K562 (cell line): ENCODE measurements around the gene PAQR4. TPM values are rescaled to one million over a fixed set of nuclear protein-coding genes. Genes with fewer than 3 reads are reported as not detected.

Experiments used
- ARNT ChIP-seq, 2 experiments: fragments of 450-650 bp; IDR thresholded peaks; 2 replicates each; pipeline ENCODE4 v1.6.1; 2016; ENCODE audit warnings: mild to moderate bottlenecking in 1 of 2
- HDAC1 ChIP-seq, 2 experiments: fragments of 450-650 bp; IDR thresholded peaks; 2 replicates each; pipeline ENCODE4 v1.6.1; 2016 to 2017; ENCODE audit warnings: inconsistent platforms in 1 of 2, mild to moderate bottlenecking in 1 of 2, moderate library complexity in 1 of 2
- HMG20A ChIP-seq: fragments of 450-650 bp; formaldehyde crosslinking; conservative IDR thresholded peaks from 2 replicates; pipeline ENCODE4 v1.4.0; 2020; ENCODE audit warnings: mild to moderate bottlenecking, mixed read lengths
- HNRNPL ChIP-seq: fragments of 200-400 bp; formaldehyde crosslinking; IDR thresholded peaks from 2 replicates; pipeline ENCODE4 v1.6.1; 2017; ENCODE audit warnings: low read depth, mild to moderate bottlenecking, low read length
- MXI1 ChIP-seq: IDR thresholded peaks from 2 replicates; pipeline ENCODE4 v1.6.1; 2011; ENCODE audit warnings: low read depth, mild to moderate bottlenecking, improper control_type of control experiment, low read length
- POLR2H ChIP-seq: IDR thresholded peaks from 2 replicates; pipeline ENCODE4 v1.6.1; 2016; ENCODE audit warnings: missing genetic modification characterization, low read depth, mild to moderate bottlenecking, control low read depth, missing compliant biosample characterization, moderate library complexity
- PTBP1 ChIP-seq: fragments of 200-400 bp; formaldehyde crosslinking; IDR thresholded peaks from 2 replicates; pipeline ENCODE4 v1.6.1; 2017; ENCODE audit warnings: low read depth, low read length
- SNRNP70 ChIP-seq: fragments of 200-400 bp; formaldehyde crosslinking; optimal IDR thresholded peaks from 2 replicates; pipeline ENCODE3; 2017; ENCODE audit warnings: low read depth, low read length
- TEAD2 ChIP-seq: fragments of 450-650 bp; IDR thresholded peaks from 2 replicates; pipeline ENCODE4 v1.6.1; 2016; ENCODE audit warnings: missing genetic modification characterization, control low read depth, missing compliant biosample characterization
- THRAP3 ChIP-seq: fragments of 450-650 bp; IDR thresholded peaks from 2 replicates; pipeline ENCODE4 v1.6.1; 2016; ENCODE audit warnings: mild to moderate bottlenecking, inconsistent platforms, borderline replicate concordance
- WHSC1 ChIP-seq: IDR thresholded peaks from one replicate; pipeline ENCODE4 v1.6.1; 2012; ENCODE audit warnings: low read length, control low read depth, inconsistent platforms
- ZBTB8A ChIP-seq: fragments of 450-650 bp; IDR thresholded peaks from 2 replicates; pipeline ENCODE4 v1.6.1; 2018; ENCODE audit warnings: mild to moderate bottlenecking, moderate library complexity; ENCODE audit not compliant: partially characterized antibody
- ZNF134 ChIP-seq: fragments of 250-450 bp; sonication (Bioruptor Pico); conservative IDR thresholded peaks from 2 replicates; pipeline ENCODE4 v1.4.0; 2020
- ZNF232 ChIP-seq: sonication (generic); formaldehyde crosslinking; IDR thresholded peaks from 2 replicates; pipeline ENCODE4 v1.8.0; 2022; ENCODE audit warnings: mild to moderate bottlenecking, missing genetic modification reagents
- ZNF239 ChIP-seq: fragments of 250-450 bp; sonication (Bioruptor Pico); IDR thresholded peaks from 2 replicates; pipeline ENCODE4 v1.4.0; 2020; ENCODE audit warnings: mild to moderate bottlenecking
- ZNF24 ChIP-seq: fragments of 450-650 bp; IDR thresholded peaks from 2 replicates; pipeline ENCODE4 v1.6.1; 2016
- ZNF77 ChIP-seq: fragments of 250-450 bp; sonication (Bioruptor Pico); IDR thresholded peaks from 2 replicates; pipeline ENCODE4 v1.5.0; 2020
- polyA plus RNA-seq, 8 experiments: library from polyadenylated mRNA; depleted of rRNA in 4 of 8; stranded (reverse) in 5 of 8; unstranded in 3 of 8; fragments of >200 nt; fragmentation: Nextera tagmentation in 2 of 8; fragmentation: Illumina TruSeq in 1 of 8; extraction: Ambion mirVana in 2 of 8; extraction: Trizol in 1 of 8; gene quantifications; 2 replicates each; pipeline versions ENCODE4 v1.2.1 to v1.2.3, GENCODE V29; 2011 to 2014; ENCODE audit warnings: inconsistent platforms in 1 of 8, missing spikeins in 1 of 8
- total RNA-seq, 7 experiments: library from RNA; depleted of rRNA in 6 of 7; stranded (reverse); fragments of >200 nt in 6 of 7; fragmentation: Illumina TruSeq in 2 of 7; extraction: Trizol in 2 of 7; gene quantifications; 2 replicates each; pipeline versions ENCODE4 v1.2.1 to v1.2.3, GENCODE V29; 2011 to 2021; ENCODE audit warnings: low replicate concordance in 1 of 7
- TF ChIP-seq, protein P1 (sequence below), 2 experiments: fragments of 450-650 bp in 1 of 2; IDR thresholded peaks; 2 replicates each; pipeline ENCODE4 v1.6.1; 2011 to 2017; ENCODE audit warnings: low read depth in 2 of 2, antibody characterized with exemption in 1 of 2, borderline replicate concordance in 1 of 2, low read length in 1 of 2, mild to moderate bottlenecking in 1 of 2, mixed read lengths in 1 of 2; ENCODE audit not compliant: control insufficient read depth in 1 of 2
- TF ChIP-seq, protein P2 (sequence below): fragments of 250-450 bp; sonication (Bioruptor Pico); IDR thresholded peaks from 2 replicates; pipeline ENCODE4 v1.8.0; 2021; ENCODE audit warnings: moderate library complexity, mild to moderate bottlenecking, inconsistent platforms
- TF ChIP-seq, protein P3 (sequence below): fragments of 450-650 bp; IDR thresholded peaks from 2 replicates; pipeline ENCODE4 v1.6.1; 2016; ENCODE audit warnings: antibody characterized with exemption
- TF ChIP-seq, protein P4 (sequence below): fragments of 450-650 bp; formaldehyde crosslinking; IDR thresholded peaks from 2 replicates; pipeline ENCODE4 v1.4.0; 2020; ENCODE audit warnings: mild to moderate bottlenecking, moderate library complexity

PAQR4 gene
- total and polyA plus RNA-seq, 9 of the 15 experiments (the other 6 are each of a cell fraction or from before 2014, with no cell fraction given): 0.62 to 40.4 (median 19.5) TPM

DNA sequence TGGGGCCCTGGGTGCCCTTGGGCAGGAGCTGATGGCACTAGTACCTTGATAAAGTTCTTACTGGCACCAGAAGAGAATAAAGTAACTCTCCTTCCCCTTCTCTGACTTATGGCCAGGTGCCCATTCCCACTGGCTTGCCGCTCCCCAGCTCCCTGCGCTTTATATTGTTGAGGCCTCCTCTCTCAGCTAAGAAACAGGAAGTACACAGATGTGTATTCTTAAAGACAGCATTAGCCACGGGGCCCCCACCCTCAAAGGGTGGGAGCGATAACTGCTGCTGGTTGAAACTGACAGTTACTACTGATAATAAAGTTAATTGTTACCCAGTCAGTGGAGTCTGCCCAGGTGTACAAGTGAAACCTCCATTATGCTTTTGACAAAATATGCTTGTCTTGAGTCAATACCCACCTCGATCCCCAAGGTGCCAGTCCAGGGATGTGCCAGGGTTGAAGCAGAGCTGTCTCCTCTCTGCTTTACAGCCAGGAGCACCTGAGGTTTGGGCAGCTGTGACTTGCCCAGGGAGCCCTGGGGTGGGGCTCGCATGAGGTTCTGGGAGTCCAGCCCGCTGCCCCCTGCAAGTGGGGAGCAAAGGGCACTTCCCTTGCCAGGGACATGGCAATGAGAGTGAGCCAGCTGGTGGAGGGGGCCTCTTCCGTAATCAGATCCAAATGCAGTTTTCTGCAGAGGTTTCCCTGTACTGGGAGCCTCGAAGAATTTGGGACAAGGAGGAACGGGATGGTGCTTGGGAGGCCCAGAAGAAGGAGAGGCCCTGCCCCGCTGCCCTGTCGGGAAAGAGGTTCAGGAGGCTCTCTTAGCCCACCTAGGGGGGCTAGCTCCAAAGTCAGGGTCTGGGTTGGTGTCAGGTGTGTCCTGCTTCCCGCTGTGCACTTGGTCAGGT is 38.2 kb downstream of the PAQR4 start (continued):
- TF ChIP-seq ZNF77 (CRISPR knock-in tag): no peak
- TF ChIP-seq HMG20A: no peak
- TF ChIP-seq MXI1: no peak
- no peak for TF ChIP-seq ZBTB8A
- no peak for TF ChIP-seq ZNF239 (CRISPR knock-in tag)
- no peak for TF ChIP-seq ZNF232
- TF ChIP-seq WHSC1: no peak
- TF ChIP-seq ARNT (IDR thresholded peaks at IDR 0.05): no peak
- TF ChIP-seq, protein P1, sequence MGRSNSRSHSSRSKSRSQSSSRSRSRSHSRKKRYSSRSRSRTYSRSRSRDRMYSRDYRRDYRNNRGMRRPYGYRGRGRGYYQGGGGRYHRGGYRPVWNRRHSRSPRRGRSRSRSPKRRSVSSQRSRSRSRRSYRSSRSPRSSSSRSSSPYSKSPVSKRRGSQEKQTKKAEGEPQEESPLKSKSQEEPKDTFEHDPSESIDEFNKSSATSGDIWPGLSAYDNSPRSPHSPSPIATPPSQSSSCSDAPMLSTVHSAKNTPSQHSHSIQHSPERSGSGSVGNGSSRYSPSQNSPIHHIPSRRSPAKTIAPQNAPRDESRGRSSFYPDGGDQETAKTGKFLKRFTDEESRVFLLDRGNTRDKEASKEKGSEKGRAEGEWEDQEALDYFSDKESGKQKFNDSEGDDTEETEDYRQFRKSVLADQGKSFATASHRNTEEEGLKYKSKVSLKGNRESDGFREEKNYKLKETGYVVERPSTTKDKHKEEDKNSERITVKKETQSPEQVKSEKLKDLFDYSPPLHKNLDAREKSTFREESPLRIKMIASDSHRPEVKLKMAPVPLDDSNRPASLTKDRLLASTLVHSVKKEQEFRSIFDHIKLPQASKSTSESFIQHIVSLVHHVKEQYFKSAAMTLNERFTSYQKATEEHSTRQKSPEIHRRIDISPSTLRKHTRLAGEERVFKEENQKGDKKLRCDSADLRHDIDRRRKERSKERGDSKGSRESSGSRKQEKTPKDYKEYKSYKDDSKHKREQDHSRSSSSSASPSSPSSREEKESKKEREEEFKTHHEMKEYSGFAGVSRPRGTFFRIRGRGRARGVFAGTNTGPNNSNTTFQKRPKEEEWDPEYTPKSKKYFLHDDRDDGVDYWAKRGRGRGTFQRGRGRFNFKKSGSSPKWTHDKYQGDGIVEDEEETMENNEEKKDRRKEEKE (IDR thresholded peaks at IDR 0.05; ENCODE audit: borderline replicate concordance in 1 of 2, control insufficient read depth in 1 of 2, low read depth in 2 of 2, low read length in 1 of 2): no peak
- TF ChIP-seq ZNF134 (CRISPR knock-in tag): no peak
- TF ChIP-seq PTBP1: no peak
- TF ChIP-seq SNRNP70: no peak
- TF ChIP-seq TEAD2 (tag): no peak
- TF ChIP-seq, protein P2, sequence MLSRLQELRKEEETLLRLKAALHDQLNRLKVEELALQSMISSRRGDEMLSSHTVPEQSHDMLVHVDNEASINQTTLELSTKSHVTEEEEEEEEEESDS: no peak
- TF ChIP-seq, protein P3, sequence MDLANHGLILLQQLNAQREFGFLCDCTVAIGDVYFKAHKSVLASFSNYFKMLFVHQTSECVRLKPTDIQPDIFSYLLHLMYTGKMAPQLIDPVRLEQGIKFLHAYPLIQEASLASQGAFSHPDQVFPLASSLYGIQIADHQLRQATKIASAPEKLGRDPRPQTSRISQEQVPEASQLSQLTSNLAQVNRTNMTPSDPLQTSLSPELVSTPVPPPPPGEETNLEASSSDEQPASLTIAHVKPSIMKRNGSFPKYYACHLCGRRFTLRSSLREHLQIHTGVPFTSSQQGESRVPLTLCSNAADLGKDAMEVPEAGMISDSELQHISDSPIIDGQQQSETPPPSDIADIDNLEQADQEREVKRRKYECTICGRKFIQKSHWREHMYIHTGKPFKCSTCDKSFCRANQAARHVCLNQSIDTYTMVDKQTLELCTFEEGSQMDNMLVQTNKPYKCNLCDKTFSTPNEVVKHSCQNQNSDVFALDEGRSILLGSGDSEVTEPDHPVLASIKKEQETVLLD: no peak
- TF ChIP-seq THRAP3: no peak
- TF ChIP-seq ZNF24: no peak
- no peak for TF ChIP-seq POLR2H
- no peak for TF ChIP-seq HDAC1 (IDR thresholded peaks at IDR 0.05)
- TF ChIP-seq, protein P4, sequence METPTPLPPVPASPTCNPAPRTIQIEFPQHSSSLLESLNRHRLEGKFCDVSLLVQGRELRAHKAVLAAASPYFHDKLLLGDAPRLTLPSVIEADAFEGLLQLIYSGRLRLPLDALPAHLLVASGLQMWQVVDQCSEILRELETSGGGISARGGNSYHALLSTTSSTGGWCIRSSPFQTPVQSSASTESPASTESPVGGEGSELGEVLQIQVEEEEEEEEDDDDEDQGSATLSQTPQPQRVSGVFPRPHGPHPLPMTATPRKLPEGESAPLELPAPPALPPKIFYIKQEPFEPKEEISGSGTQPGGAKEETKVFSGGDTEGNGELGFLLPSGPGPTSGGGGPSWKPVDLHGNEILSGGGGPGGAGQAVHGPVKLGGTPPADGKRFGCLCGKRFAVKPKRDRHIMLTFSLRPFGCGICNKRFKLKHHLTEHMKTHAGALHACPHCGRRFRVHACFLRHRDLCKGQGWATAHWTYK: peak; percentile 42; the same call in 1 of the 2 replicates
- no peak for TF ChIP-seq HNRNPL
